T follicular helper cell (primary cell): ENCODE results near the gene SEMA4D.

ENCODE experiments used
- DNase-seq: peaks from one replicate; pipeline ENCODE4 v3.0.0-alpha.2; 2020; ENCODE audit warnings: low read depth

SEMA4D gene

GRCh38 chr9:89444925-89445765 is 52.8 kb downstream of the SEMA4D start:
- no peak for DNase-seq

DNA sequence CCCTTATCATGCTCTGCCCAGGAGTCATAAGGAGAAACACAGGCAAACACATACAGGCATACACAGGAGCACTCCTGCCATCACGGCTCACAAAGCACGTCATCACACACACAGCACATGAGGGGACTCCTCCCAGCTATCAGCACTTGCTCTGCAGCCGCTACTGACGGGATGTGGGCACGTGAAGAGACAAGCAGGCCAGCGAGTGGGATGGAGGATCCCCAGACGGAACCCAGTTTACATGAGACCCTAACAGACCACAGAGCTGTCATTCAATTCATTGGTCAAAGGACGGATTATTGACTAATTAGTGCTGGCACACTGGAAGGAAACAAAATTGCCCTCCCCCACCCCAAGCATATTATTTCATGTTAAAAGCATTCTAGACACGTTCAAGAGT is 53.6 kb downstream of the SEMA4D start:
- peak; percentile 70 for DNase-seq

DNA sequence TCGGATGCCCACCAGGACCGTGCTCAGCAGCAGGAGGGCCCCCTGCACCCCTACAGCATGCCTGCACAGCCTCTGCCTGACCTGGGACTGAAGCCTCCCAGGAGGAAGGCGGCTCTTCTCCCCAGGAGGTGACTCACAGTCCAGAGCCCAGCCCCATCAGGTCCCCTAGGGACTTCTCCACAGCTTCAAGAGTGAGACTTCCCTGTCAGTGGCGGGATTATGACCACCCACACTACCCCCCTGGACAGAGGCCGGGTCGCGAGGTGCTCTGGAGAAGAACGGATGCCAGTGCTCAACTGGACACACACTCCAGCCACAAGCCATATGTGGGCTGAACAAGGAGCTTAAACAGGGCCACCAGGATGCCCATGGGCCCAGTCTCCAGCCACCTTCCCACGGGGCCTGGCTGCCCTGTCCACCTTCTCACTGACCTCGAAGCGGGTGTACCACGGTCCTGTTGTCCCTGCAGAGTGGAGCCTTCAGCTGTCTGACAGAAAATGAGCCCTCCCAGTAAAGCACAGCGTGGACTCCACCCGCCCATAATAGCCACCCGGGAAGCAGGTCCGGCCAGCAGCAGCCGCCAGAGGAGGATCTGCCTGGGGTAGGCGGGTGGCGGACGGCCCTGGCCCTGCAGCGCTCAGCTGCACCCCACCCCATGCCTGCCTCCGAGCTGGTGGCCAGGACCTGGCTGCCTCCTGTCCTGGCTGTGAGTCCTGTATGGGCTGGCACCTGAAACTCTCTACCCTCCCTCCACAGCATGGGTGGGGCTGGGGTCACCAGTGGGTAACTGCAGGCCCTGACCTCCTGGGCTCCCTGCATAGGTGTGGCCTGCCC is 54.7 kb downstream of the SEMA4D start:
- no peak for DNase-seq

- DNase-seq: no peak
Observed at GRCh38 chr9:89442501-89442978, 55.4 kb downstream of the SEMA4D start.

DNA sequence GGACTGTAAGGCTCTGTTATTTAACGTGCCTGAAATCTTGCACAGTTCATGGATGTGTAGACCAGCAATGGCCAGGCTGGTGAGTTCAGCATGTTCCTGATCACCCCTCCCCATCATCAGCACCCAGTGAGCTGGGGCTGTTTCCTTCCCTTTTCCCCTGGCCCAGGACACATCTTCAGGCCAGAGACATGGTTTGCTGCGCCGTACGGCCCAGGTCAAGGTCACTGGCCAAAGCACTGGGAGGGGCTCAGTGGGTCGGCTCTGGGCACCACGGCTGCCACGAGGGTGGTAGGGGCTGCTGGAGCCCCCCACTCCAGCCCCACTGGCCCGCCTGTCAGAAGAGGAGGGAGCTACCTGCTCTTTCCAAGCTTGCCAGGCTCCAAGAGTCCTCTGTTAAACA is 55.9 kb downstream of the SEMA4D start:
- no peak for DNase-seq

DNA sequence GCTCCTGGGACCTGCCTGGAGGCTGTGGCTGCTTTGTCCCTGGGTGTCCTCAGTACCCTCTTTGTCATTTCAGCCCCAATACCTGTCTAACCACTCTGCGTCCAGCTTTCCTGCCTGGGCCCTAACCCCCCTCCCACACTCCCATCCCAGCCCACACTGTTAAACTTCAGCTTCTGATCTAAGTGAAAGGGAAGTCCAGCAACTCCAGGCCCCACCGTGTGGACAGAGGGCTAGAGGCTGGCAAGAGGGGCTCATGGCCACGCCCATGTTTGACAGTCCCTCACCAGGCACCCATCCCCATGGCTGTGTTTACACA is 56.3 kb downstream of the SEMA4D start:
- DNase-seq: no peak

DNA sequence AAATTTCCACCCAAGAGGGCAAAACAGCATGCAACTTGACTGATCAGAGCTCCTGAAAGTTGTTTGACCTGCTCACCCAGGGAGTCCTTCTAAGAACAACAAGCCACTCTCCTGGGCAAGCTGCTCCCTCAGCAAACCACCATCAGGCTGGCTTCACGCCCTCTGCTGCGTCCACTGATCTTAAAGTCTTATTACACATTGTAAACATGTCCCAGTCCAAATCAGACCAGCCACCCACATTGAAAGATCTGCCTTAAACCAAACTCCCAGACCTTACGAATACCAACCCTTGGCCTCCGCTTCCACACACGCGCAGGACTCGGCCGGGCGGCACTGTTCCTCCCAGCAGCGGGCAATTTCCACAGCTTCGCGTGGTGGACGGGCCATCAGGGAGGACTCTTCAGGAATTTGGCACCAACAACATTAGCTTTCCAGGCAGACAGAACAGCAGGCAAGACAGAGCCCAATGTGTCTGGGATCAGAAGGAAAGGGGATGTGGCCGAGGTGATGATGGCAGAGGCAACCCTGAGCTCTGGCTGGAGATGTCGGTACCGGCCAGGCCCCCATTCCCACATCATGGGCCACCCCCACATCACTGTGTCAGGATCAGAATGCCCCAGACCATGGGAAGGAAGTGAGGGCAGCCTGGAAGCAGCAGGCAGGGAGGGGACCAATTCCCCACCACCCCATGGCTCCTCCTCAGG is 56.8 kb downstream of the SEMA4D start:
- no peak for DNase-seq

GRCh38 chr9:89440548-89440947 is 57.4 kb downstream of the SEMA4D start:
- DNase-seq: no peak

DNA sequence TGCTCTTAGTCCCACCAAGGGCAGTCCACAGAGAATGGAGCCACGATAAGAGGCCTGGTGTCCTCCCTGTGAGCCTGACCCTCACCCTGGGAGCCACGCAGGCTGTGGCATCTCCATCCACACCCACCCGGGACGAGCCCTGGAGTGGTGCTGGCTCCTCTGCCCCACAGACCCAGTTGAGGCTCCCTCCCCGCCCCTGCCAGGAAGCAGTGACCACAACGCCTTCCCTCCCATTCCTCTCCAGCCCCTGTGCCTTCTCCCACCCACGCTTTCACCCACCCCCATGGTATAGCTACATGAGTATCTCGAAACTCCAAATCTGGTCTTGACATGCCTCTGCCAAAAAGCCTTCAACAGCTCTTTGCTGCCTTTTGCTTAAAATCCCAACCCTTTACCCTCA is 57.9 kb downstream of the SEMA4D start:
- DNase-seq: no peak

GRCh38 chr9:89439571-89439970 is 58.3 kb downstream of the SEMA4D start:
- no peak for DNase-seq

DNA sequence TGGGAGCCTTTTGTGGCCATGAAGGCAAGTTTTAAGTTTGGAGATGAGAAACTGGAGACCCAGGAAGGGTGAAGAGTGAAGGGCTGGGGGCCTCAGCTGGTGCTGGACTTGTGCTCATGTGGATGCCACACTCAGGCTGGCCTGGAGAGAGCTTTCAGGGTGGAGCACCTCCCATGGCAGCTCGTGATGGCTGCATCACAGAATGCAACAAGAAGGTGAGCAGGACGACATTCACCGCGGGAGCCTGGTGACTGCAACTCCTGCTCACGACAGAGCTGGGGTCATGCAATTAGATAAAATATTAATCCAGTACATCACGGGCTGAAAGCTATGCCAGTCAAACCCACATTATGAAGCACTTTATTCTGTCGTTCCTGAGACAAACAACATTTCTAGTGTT is 59.7 kb downstream of the SEMA4D start:
- no peak for DNase-seq

- DNase-seq: no peak
Observed at GRCh38 chr9:89437772-89438171, 60.1 kb downstream of the SEMA4D start.

GRCh38 chr9:89436963-89437625 is 60.8 kb downstream of the SEMA4D start:
- DNase-seq: peak; percentile 61

DNA sequence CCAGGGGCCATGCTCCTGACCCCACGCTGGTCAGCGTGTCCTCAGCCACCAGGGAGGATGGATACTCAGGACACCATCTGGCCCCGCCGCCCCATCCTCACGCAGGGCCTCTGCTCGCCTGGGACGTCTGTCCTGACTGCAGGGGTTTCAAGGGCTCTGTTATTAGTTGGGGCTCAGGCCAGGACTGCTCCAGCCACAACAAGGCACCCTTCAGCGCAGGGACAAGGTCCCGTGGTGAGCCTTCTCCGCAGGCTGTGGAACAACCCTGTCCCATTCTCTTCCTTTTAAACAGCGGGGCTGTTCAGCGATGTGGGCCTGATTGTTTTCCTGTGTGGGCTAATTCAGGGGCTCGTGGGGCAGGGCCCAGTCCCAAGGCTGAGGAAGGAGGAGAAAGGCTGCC is 61.6 kb downstream of the SEMA4D start:
- no peak for DNase-seq

DNA sequence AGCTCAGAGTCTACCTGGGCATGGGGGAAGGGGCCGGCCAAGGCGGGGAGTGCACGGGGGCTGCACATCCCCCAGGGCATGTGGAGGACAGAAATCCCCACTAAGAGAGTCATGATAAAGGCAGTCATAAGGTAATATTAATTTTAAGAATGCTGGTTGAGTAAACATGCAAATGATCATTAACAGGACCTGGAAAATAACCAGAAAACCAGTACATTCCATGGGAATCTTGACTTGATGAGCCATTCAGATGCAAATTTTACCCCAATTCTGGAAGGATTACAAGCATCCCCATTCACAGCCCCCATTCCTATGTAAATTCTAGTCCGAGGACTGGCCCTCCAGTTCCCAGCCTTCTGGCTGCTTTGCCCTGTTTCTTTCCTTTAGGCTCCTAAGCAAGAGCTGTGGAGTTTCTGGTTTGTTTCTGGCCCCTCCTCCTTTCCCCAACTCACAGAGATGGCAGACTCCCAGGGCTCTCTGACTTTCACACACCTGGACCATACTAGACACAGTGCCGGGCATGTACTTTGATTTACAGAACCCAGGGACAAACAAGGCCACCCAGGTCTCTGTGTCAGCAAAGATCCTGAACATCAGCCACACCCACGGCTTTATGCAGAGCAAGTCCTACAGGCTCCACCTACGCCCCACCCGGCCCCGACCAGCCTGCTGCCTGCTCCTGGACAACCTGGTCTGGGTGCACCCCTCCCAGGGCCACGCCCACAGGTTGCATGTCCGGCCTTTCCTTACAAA is 62.7 kb downstream of the SEMA4D start:
- no peak for DNase-seq

GRCh38 chr9:89434636-89435035 is 63.3 kb downstream of the SEMA4D start:
- DNase-seq: no peak

DNA sequence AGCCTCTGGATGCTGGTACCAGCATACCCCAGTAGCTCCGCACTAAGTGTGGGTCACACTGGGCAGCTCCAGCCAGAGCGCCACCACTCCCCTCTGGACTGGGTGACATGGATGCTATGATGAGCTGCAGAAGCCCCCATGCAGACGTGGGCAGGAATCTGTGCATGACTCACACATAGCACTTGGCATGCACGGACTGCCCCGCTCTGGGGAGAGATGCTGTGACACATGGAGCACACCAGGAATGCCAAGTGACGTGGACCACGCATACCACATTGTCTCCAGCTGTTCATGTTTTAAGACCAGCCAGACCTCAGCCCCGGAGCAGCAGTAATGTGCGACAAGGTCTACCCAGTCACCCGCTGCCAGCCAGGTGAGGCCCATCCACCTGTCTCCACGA is 64.1 kb downstream of the SEMA4D start:
- DNase-seq: no peak

- DNase-seq: no peak
Observed at GRCh38 chr9:89432986-89433530, 64.9 kb downstream of the SEMA4D start.

DNA sequence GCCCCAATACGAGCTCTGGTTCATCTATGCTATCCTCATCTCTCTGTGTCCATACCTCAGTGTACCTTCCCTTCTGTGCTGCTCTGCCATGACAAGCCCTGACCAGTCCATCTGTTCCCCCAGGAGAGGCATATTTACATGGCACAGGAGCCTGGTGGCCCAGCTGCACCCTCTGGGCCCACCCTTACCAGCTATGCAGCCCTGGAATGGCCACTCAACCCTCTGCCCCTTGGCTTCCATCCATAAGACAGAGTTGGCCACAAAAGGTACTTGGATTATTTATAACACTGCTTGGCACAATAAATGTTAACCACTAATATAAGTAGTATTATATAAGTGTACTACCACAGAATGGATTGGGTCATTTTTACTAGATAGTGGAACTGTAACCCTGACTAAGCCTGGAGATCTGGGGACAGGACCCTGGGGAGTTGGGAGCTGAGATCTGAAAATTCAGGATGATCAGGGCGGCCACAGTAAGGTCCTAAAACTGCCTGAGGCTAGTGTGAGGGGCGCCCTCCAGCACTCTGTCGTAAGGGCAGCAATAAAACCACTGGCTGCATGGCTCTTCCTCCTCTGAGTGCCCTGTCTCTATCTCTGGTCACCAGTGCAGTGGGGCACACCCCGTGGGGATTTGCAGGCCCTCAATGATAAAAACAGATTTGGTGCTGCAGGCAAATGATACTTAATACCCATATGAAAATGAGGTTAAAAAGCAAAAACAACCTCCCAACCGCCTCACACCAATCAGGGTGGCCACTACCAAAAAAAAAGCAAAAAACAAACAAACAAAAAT is 65.8 kb downstream of the SEMA4D start:
- DNase-seq: no peak

DNA sequence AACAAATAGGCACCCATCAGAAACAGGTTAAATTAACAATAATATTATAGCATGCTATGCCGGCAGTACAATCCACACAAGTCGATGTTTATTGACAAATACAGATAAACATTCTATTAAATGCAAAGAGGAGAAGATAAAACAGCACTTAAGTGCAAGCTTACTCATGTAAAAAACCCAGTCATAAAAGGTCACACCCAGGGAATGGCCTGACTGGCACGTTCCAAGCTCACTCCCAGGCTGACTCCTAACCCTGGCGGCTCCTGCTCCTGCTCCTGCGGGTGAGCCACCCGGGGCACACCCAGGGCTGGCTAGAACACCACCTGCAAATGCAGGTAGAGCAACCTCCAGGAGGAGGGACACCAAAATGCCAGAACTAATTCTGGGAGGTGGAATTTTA is 66.9 kb downstream of the SEMA4D start:
- DNase-seq: no peak
